Measurements from ENCODE around the gene ARL3. TPM values are rescaled to one million over a fixed set of nuclear protein-coding genes. Genes with fewer than 3 reads are reported as not detected.

Gene ARL3
- total and polyA plus RNA-seq, 2 of the 4 experiments (the other 2 are of a cell fraction): 5.0 to 14.3 TPM

DNA sequence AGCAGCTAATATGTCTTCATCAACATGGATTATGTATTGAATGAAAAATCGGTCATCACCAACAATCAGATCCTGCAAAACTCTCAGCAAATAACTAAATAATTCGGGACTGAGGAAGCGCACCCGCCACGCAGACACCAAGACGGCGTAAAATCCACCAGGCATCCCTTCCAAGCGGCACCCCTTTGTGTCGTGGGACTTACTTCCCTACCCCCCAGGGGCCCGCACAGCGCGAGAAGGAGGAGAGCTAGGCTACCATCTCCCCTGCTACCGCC is 721 bp downstream of the ARL3 start:
- H2BK20ac ChIP-seq (ENCODE audit: low read depth, low read length): peak overlapping the region; percentile 44; the same call in 1 of the 2 replicates
- H2AFZ ChIP-seq (replicated peaks; ENCODE audit: low read length, poor library complexity): peak overlapping the region; percentile 87
- TF ChIP-seq MAZ (IDR thresholded peaks at IDR 0.05; ENCODE audit: borderline replicate concordance, low read depth, low read length) (peak; percentile 47; the same call in 1 of the 2 replicates), SMC3 (IDR thresholded peaks at IDR 0.05; ENCODE audit: low read depth, low read length) (no peak)
- H3K14ac ChIP-seq (replicated peaks; ENCODE audit: low read depth, low read length): peak overlapping the region; percentile 97
- peaks cover 11% of the 10 kb centered on the region; the same call in 1 of the 2 replicates for H4K20me1 ChIP-seq (ENCODE audit: insufficient read depth, low read length)
- no peaks in the 10 kb centered on the region for H3K27me3 ChIP-seq (ENCODE audit: control insufficient read depth, insufficient read depth, low read length)
- peak overlapping the region; percentile 29 to 78 for H4K8ac ChIP-seq (ENCODE audit: low read depth in 2 of 2, low read length in 2 of 2)
- intact Hi-C loops (cut with micrococcal nuclease) (loop anchor here (2.0 to 5.0 kb wide), 2 partner anchors 35 to 211 kb away; partner anchors contain the start of genes ACTR1A and SUFU), in situ Hi-C loops (cut with MboI; ENCODE audit: low sequenced_read_pairs) (no loop called here), dilution Hi-C loops (cut with HindIII; ENCODE audit: low sequenced_read_pairs, unreplicated experiment) (no loop called here)
- peak overlapping the region; percentile 29; the same call in 2 of the 3 replicates for H2BK15ac ChIP-seq (ENCODE audit: low read depth, low read length)
- DNase-seq (peak; percentile 19), ATAC-seq (ENCODE audit: low read depth) (peak; percentile 46)
- H3K4me2 ChIP-seq (ENCODE audit: low read depth, low read length): peak overlapping the region; percentile 74
- H3K4me1 ChIP-seq (ENCODE audit: control insufficient read depth, insufficient read depth, low read length): peaks cover 9% of the 10 kb centered on the region
- peak overlapping the region; percentile 96 for H3K56ac ChIP-seq (ENCODE audit: extremely low read depth, insufficient read depth, low read length)
- H2AK9ac ChIP-seq (replicated peaks; ENCODE audit: low read depth, low read length, poor library complexity): peak overlapping the region; percentile 95
- H4K5ac ChIP-seq (ENCODE audit: low read depth, low read length): peak overlapping the region; percentile 14
- H3K27ac ChIP-seq (ENCODE audit: insufficient read depth, low read length): peak overlapping the region; percentile 86
- H3K18ac ChIP-seq (ENCODE audit: low read depth, low read length): peak overlapping the region; percentile 53
- peak overlapping the region; percentile 79 for H4K91ac ChIP-seq (ENCODE audit: insufficient read depth, low read depth, low read length)
- H3K9me1 ChIP-seq (ENCODE audit: insufficient read depth, low read length): peaks cover 8% of the 10 kb centered on the region
- peak overlapping the region; percentile 81 for H3K4me3 ChIP-seq (ENCODE audit: insufficient read depth, low read depth, low read length)
- peaks cover 29 to 69% of the 10 kb centered on the region in 2 experiments for H3K79me1 ChIP-seq (ENCODE audit: low read depth in 1 of 2, low read length in 2 of 2)
- H2AK5ac ChIP-seq (ENCODE audit: low read depth, low read length): peak overlapping the region; percentile 81
- POLR2A ChIA-PET (ENCODE audit: unreplicated experiment): no interaction called here
- H3K4ac ChIP-seq (ENCODE audit: low read depth, low read length): peak overlapping the region; percentile 79
- BruUV-seq (replicated peaks): no TSS peak
- H2BK5ac ChIP-seq (ENCODE audit: low read depth, low read length, poor library complexity, severe bottlenecking): peak overlapping the region; percentile 75
- H3K9me3 ChIP-seq (ENCODE audit: control insufficient read depth, insufficient read depth, low read length): no peaks in the 10 kb centered on the region
- H2BK120ac ChIP-seq (ENCODE audit: low read depth, low read length): peak overlapping the region; percentile 74
- H3K36me3 ChIP-seq (ENCODE audit: control insufficient read depth, insufficient read depth, low read length): no peaks in the 10 kb centered on the region
- CTCF ChIA-PET: interaction anchor here (0.8 to 3.1 kb wide), 2 partner anchors 12 to 35 kb away, joined by 3 to 13 read pairs; no protein-coding TSS in a partner anchor
- peak overlapping the region; percentile 98 for H3K23ac ChIP-seq (ENCODE audit: low read depth, low read length)
- peak overlapping the region; percentile 74 for H3K9ac ChIP-seq (ENCODE audit: low read depth, low read length)
- 0% methylated on average over 1 of the region's 13 CpGs; no CpG with 5 or more reads in 1 of the 2 experiments for WGBS, 2 experiments (ENCODE audit: extremely low coverage in 2 of 2, insufficient read length in 1 of 2)

Measured in IMR-90 (cell line).